Fibroblast of pulmonary artery (primary cell): Measurements from ENCODE around the gene IFTAP.
A peak's percentile ranks its signal among the peaks of the same experiment; 100 is the strongest.

Source experiments
- DNase-seq: peaks from one replicate; pipeline ENCODE4 v3.0.0-alpha.2; 2010; ENCODE audit warnings: low read depth
- H3K4me3 ChIP-seq: replicated peaks from 2 replicates; pipeline ENCODE4 v1.5.1; 2011; ENCODE audit warnings: low read depth, mild to moderate bottlenecking, control low read depth, low read length, moderate library complexity
- TF ChIP-seq, protein P1 (sequence below): IDR thresholded peaks from 2 replicates; pipeline ENCODE4 v1.5.1; 2011; ENCODE audit warnings: mild to moderate bottlenecking, control low read depth, low read length, inconsistent platforms; ENCODE audit errors: missing control alignments

Gene IFTAP

DNA sequence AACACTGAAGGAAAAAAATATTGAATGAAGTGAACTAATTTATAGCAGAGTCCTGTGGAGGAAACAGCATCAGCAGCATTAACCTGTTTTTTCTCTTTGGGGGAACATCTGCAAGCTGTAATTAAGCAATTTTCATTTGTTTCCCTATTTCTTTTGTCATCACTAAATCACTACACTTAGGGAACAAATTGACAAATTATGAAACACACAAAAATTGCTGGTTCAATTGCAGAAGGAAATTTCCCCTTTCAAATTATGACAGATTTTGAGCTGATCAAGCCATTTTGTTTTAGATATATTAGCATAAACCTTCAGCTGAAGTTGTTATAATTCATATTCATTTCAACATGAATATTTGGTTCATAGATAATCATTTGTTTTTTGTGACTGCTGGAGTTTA lies 25.9 kb downstream of the IFTAP start:
- TF ChIP-seq, protein P1, sequence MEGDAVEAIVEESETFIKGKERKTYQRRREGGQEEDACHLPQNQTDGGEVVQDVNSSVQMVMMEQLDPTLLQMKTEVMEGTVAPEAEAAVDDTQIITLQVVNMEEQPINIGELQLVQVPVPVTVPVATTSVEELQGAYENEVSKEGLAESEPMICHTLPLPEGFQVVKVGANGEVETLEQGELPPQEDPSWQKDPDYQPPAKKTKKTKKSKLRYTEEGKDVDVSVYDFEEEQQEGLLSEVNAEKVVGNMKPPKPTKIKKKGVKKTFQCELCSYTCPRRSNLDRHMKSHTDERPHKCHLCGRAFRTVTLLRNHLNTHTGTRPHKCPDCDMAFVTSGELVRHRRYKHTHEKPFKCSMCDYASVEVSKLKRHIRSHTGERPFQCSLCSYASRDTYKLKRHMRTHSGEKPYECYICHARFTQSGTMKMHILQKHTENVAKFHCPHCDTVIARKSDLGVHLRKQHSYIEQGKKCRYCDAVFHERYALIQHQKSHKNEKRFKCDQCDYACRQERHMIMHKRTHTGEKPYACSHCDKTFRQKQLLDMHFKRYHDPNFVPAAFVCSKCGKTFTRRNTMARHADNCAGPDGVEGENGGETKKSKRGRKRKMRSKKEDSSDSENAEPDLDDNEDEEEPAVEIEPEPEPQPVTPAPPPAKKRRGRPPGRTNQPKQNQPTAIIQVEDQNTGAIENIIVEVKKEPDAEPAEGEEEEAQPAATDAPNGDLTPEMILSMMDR, result no peak
- DNase-seq, result no peak
- no peak overlapping the region for H3K4me3 ChIP-seq

DNA sequence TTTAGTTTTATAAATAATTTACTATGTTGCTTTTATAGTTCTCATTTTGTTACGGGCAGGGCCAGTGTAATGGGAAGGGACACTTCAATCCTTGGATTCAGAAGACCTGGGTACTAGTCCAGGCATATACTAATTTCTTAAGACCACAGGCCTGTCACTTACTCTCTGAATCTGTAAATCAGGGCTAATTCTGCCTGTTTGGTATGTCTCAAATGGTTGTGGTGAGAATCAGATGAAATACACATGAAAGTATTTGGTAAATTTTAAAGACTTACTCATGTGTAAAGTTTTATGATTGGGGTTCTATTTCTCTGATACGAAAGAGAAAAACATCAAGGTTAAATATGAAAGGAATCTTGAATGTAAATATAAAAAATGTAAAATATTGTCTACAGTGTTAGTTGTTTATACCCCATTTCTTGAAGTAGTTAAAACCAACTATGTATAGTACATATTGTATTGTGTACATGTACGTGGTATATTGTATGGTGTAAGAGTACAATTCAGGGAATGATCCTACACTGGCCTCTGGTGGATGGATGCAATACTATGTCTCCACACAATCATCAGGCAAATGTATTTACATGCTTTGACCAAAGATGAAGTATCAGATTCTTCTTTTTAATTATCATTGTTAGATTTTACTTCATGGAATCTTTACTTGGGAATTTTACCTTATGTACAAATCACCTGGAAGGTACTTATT lies 28.3 kb downstream of the IFTAP start:
- peak; percentile 56 for DNase-seq
- TF ChIP-seq, protein P1, result peak; percentile 58

DNA sequence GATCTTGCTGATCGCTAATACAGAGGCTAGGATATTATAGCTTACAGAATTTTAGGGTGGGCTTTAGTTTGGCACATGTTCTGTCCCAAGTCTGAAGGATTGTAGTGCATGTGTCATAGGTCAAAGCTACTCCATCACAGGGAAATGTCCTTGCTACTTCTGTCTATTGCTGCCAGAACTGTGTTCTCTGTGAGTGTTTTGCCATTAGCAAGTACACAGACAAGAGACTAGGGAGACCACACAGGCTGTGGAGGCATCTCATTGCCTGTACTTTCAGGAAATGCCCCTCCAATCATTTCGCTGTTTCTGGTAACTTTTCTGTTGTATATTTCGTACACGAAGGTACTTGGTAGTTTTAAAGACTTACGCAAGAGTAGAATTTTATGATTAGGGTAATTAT lies 29.2 kb downstream of the IFTAP start:
- no peak overlapping the region for H3K4me3 ChIP-seq
- DNase-seq, result no peak
- TF ChIP-seq, protein P1, result no peak

More for the DNA sequence above, 28.3 kb downstream of the IFTAP start:
- no peak overlapping the region for H3K4me3 ChIP-seq

DNA sequence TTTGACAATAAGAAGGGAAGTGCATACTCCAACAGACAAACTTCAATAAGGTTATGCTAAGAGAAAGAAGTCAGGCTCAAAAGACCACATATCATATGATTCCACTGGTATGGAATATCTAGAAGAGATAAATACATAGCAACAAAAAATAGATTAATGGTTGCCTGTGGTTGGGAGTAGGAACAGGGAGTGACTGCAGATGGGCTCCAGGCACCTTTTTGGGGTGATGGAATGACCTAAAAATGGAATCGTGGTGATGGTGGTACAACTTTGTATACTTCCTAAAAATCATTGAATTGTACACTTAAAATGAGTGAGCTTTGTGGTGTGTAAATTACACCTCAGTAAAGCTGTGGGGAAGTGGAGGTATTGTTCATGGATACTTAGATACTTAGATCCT lies 32.7 kb downstream of the IFTAP start:
- DNase-seq, result no peak
- no peak overlapping the region for H3K4me3 ChIP-seq
- TF ChIP-seq, protein P1, result no peak

DNA sequence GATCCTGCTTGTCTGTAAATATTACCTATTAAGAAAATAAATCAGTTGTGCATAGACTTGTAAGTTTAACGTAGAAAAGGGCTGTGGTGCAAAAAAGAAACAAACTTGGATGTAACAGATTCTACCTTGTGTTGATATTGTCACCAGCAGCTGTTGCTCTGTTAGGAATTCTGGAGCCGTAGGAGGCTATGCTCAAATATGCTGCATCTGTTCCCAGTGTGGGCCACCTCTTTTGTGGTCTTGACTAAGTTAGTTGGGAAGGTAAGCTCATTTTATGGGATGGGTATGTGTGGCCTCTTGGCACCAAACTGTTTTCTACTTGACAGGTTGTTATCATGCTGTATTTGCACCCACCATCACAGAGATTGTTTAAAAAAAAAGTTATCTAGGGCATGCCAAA lies 33.2 kb downstream of the IFTAP start:
- TF ChIP-seq, protein P1, result no peak
- H3K4me3 ChIP-seq, result no peak overlapping the region
- no peak for DNase-seq

DNA sequence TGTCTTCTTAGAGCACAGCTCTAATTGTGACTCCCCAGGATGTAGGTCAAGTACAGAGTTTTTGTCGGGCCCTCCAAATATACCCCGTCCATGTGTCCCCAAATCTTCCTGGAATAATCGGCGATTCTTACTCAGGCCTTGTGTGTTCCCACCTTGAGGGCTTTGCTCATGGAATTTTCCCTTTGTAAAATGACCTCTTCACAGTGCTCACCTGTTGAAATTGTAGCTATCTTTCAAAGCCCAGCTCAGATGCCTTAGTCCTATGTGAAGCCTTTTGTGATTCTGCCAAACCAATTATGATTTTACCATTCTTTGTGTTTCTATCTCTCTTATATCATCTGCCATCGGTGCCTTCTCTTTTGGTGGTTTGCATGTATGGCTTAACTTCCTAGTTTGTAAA lies 33.8 kb downstream of the IFTAP start:
- H3K4me3 ChIP-seq, result no peak overlapping the region
- TF ChIP-seq, protein P1, result no peak
- no peak for DNase-seq

DNA sequence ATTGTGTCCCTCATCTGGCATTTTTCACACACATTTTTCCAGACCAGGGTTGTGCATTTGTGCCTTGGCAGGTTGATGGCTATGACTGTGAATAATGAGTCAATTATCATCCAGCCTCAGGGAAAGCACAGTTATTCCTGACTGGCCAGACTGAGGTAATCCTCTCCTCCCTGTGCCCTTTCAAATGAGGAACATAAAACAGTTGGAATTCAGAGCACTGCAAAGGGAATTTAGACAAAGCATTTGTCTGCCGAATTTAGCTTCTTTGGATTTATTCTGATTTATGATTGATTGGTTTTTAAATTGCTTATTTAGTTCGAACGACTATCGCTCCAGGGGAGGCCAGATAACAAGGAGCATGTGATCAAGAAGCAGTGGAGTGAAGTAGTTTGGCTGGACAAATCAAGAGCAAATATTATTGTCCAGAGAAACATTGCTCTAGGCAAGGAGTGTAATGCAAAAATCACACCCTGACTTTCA lies 34.5 kb downstream of the IFTAP start:
- DNase-seq, result no peak
- TF ChIP-seq, protein P1, result no peak
- no peak overlapping the region for H3K4me3 ChIP-seq
